Osteocyte (in vitro differentiated cells): Measurements from ENCODE around the gene GRIK2. TPM values are rescaled to one million over a fixed set of nuclear protein-coding genes. Genes with fewer than 3 reads are reported as not detected.

Source experiments
- DNase-seq: peaks from one replicate; pipeline ENCODE4 v3.0.0; 2021; ENCODE audit warnings: mixed read lengths; ENCODE audit not compliant: unreplicated experiment; ENCODE audit errors: extremely low spot score
- H3K27ac Mint-ChIP-seq: one replicate; pipeline ENCODE4 v1.8.0; 2021; ENCODE audit warnings: mild to moderate bottlenecking, mixed read lengths; ENCODE audit not compliant: unreplicated experiment
- H3K27me3 Mint-ChIP-seq: one replicate; pipeline ENCODE4 v1.8.0; 2021; ENCODE audit warnings: mixed read lengths; ENCODE audit not compliant: unreplicated experiment
- H3K36me3 Mint-ChIP-seq: one replicate; pipeline ENCODE4 v1.8.0; 2021; ENCODE audit warnings: mixed read lengths; ENCODE audit not compliant: unreplicated experiment
- H3K4me1 Mint-ChIP-seq: one replicate; pipeline ENCODE4 v1.8.0; 2021; ENCODE audit warnings: mixed read lengths; ENCODE audit not compliant: unreplicated experiment
- H3K4me3 Mint-ChIP-seq: one replicate; pipeline ENCODE4 v1.8.0; 2021; ENCODE audit warnings: mild to moderate bottlenecking, moderate library complexity, mixed read lengths; ENCODE audit not compliant: unreplicated experiment
- H3K9me3 Mint-ChIP-seq: one replicate; pipeline ENCODE4 v1.8.0; 2021; ENCODE audit warnings: mixed read lengths; ENCODE audit not compliant: unreplicated experiment
- CTCF ChIP-seq: fragments of 200-600 bp; sonication (generic); IDR thresholded peaks from 2 replicates; pipeline ENCODE4 v1.5.0; 2021; ENCODE audit warnings: antibody characterized with exemption, mild to moderate bottlenecking, moderate library complexity
- total RNA-seq: library from RNA; stranded (reverse); gene quantifications from 2 replicates; pipeline ENCODE4 v1.2.1, GENCODE V29; 2021

GRIK2 gene
- total RNA-seq, 1 donor from 2014 or later: 7.1 TPM

- Mint-ChIP-seq H3K4me1 (no peaks in the 10 kb centered on the region), H3K9me3 (peaks cover 12% of the 10 kb centered on the region), H3K27ac (no peak overlapping the region), H3K4me3 (no peak overlapping the region), H3K36me3 (peaks cover 7% of the 10 kb centered on the region), H3K27me3 (no peaks in the 10 kb centered on the region)
- no peak for DNase-seq
- TF ChIP-seq CTCF: no peak
These were observed 385.7 kb downstream of the GRIK2 start for GRCh38 chr6:101779051-101779844.

GRCh38 chr6:101783287-101783686 is 389.8 kb downstream of the GRIK2 start:
- Mint-ChIP-seq H3K27me3 (no peaks in the 10 kb centered on the region), H3K36me3 (peaks cover 10% of the 10 kb centered on the region), H3K4me1 (no peaks in the 10 kb centered on the region), H3K4me3 (no peak overlapping the region), H3K27ac (no peak overlapping the region), H3K9me3 (peaks cover 34% of the 10 kb centered on the region)
- no peak for TF ChIP-seq CTCF
- DNase-seq: no peak

- Mint-ChIP-seq H3K27ac (no peak overlapping the region), H3K4me1 (no peaks in the 10 kb centered on the region), H3K4me3 (no peak overlapping the region), H3K9me3 (peaks cover 34% of the 10 kb centered on the region), H3K36me3 (peaks cover 10% of the 10 kb centered on the region), H3K27me3 (no peaks in the 10 kb centered on the region)
- no peak for DNase-seq
- TF ChIP-seq CTCF: no peak
These were observed 390.6 kb downstream of the GRIK2 start for GRCh38 chr6:101784094-101784493.

GRCh38 chr6:101799531-101799930 is 406.0 kb downstream of the GRIK2 start:
- H3K36me3 Mint-ChIP-seq: peaks cover under 1% of the 10 kb centered on the region
- peaks cover 2% of the 10 kb centered on the region for H3K9me3 Mint-ChIP-seq
- TF ChIP-seq CTCF: no peak
- no peak overlapping the region for H3K4me3 Mint-ChIP-seq
- no peak for DNase-seq
- peaks cover 3% of the 10 kb centered on the region for H3K4me1 Mint-ChIP-seq
- no peak overlapping the region for H3K27ac Mint-ChIP-seq
- no peaks in the 10 kb centered on the region for H3K27me3 Mint-ChIP-seq

GRCh38 chr6:101800598-101800997 is 407.1 kb downstream of the GRIK2 start:
- DNase-seq: no peak
- H3K36me3 Mint-ChIP-seq: no peaks in the 10 kb centered on the region
- no peaks in the 10 kb centered on the region for H3K9me3 Mint-ChIP-seq
- H3K4me3 Mint-ChIP-seq: no peak overlapping the region
- H3K27me3 Mint-ChIP-seq: no peaks in the 10 kb centered on the region
- no peak overlapping the region for H3K27ac Mint-ChIP-seq
- no peak for TF ChIP-seq CTCF
- peaks cover 3% of the 10 kb centered on the region for H3K4me1 Mint-ChIP-seq
